Neural crest cell (in vitro differentiated cells): ENCODE measurements around the gene KIAA1328. TPM values are rescaled to one million over a fixed set of nuclear protein-coding genes. Genes with fewer than 3 reads are reported as not detected.
"Not testable (repeated sequence)": the region's sequence is repeated elsewhere in the genome, so short reads cannot be mapped to it uniquely, and the experiment has no call there.

ENCODE experiments used
- DNase-seq: peaks from one replicate; pipeline ENCODE4 v3.0.0; 2021; ENCODE audit warnings: low read depth, mixed read lengths, low spot score
- H3K27ac Mint-ChIP-seq: one replicate; pipeline ENCODE4 v1.8.0; 2021; ENCODE audit warnings: mild to moderate bottlenecking, mixed read lengths; ENCODE audit not compliant: unreplicated experiment
- H3K27me3 Mint-ChIP-seq: 2 replicates; pipeline ENCODE4 v1.8.0; 2021; ENCODE audit warnings: low read depth, mild to moderate bottlenecking, mixed read lengths
- H3K36me3 Mint-ChIP-seq: 2 replicates; pipeline ENCODE4 v1.8.0; 2021; ENCODE audit warnings: low read depth, mild to moderate bottlenecking, mixed read lengths
- H3K4me1 Mint-ChIP-seq: 2 replicates; pipeline ENCODE4 v1.8.0; 2021; ENCODE audit warnings: mixed read lengths
- H3K4me3 Mint-ChIP-seq: one replicate; pipeline ENCODE4 v1.8.0; 2021; ENCODE audit warnings: mild to moderate bottlenecking, mixed read lengths
- H3K9me3 Mint-ChIP-seq: 2 replicates; pipeline ENCODE4 v1.8.0; 2021; ENCODE audit warnings: mixed read lengths
- CTCF ChIP-seq: fragments of 200-600 bp; sonication (generic); conservative IDR thresholded peaks from 2 replicates; pipeline ENCODE4 v1.5.0; 2021; ENCODE audit warnings: antibody characterized with exemption, mild to moderate bottlenecking
- total RNA-seq: library from RNA; stranded (reverse); gene quantifications from 2 replicates; pipeline ENCODE4 v1.2.1, GENCODE V29; 2021

The KIAA1328 gene
- total RNA-seq, 1 donor from 2014 or later: 12.3 TPM

GRCh38 chr18:37160038-37160820 is 331.3 kb downstream of the KIAA1328 start:
- Mint-ChIP-seq H3K36me3 (no peaks in the 10 kb centered on the region), H3K4me1 (no peaks in the 10 kb centered on the region), H3K4me3 (no peak overlapping the region), H3K27me3 (no peaks in the 10 kb centered on the region), H3K9me3 (no peaks in the 10 kb centered on the region), H3K27ac (no peak overlapping the region)
- TF ChIP-seq CTCF: no peak
- no peak for DNase-seq

- Mint-ChIP-seq H3K27ac (no peak overlapping the region), H3K4me3 (no peak overlapping the region), H3K27me3 (no peaks in the 10 kb centered on the region), H3K4me1 (no peaks in the 10 kb centered on the region), H3K36me3 (no peaks in the 10 kb centered on the region), H3K9me3 (no peaks in the 10 kb centered on the region)
- no peak for DNase-seq
- TF ChIP-seq CTCF: no peak
Measured at GRCh38 chr18:37161491-37161890, 332.6 kb downstream of the KIAA1328 start.

- H3K9me3 Mint-ChIP-seq: no peaks in the 10 kb centered on the region
- no peaks in the 10 kb centered on the region for H3K4me1 Mint-ChIP-seq
- H3K27ac Mint-ChIP-seq: no peak overlapping the region
- H3K4me3 Mint-ChIP-seq: no peak overlapping the region
- H3K27me3 Mint-ChIP-seq: no peaks in the 10 kb centered on the region
- TF ChIP-seq CTCF: no peak
- H3K36me3 Mint-ChIP-seq: no peaks in the 10 kb centered on the region
- no peak for DNase-seq
Measured at GRCh38 chr18:37162551-37162950, 333.6 kb downstream of the KIAA1328 start.

GRCh38 chr18:37163119-37163518 is 334.2 kb downstream of the KIAA1328 start:
- Mint-ChIP-seq H3K36me3 (no peaks in the 10 kb centered on the region), H3K4me3 (no peak overlapping the region), H3K9me3 (no peaks in the 10 kb centered on the region), H3K27ac (no peak overlapping the region), H3K4me1 (no peaks in the 10 kb centered on the region), H3K27me3 (no peaks in the 10 kb centered on the region)
- no peak for DNase-seq
- TF ChIP-seq CTCF: no peak

- H3K36me3 Mint-ChIP-seq: no peaks in the 10 kb centered on the region
- H3K27ac Mint-ChIP-seq: no peak overlapping the region
- H3K4me3 Mint-ChIP-seq: no peak overlapping the region
- TF ChIP-seq CTCF: no peak
- H3K4me1 Mint-ChIP-seq: no peaks in the 10 kb centered on the region
- DNase-seq: no peak
- H3K9me3 Mint-ChIP-seq: no peaks in the 10 kb centered on the region
- H3K27me3 Mint-ChIP-seq: no peaks in the 10 kb centered on the region
Measured at GRCh38 chr18:37166491-37166890, 337.6 kb downstream of the KIAA1328 start.

- H3K27me3 Mint-ChIP-seq, H3K27ac Mint-ChIP-seq, H3K4me3 Mint-ChIP-seq, H3K36me3 Mint-ChIP-seq, DNase-seq, H3K4me1 Mint-ChIP-seq, H3K9me3 Mint-ChIP-seq: not testable (repeated sequence)
Measured at GRCh38 chr18:37166966-37167365, 338.0 kb downstream of the KIAA1328 start.
